SK-N-SH treated with all-trans-retinoic acid at 6 μM for 48 hours (cell line): ENCODE data around the gene DAAM2.

Experiments
- ATAC-seq: fragments of 200-7000 bp; cut with Tn5 transposase; 3 replicates; pipeline ENCODE4 v1.9.1; 2020; ENCODE audit warnings: mild to moderate bottlenecking, moderate library complexity
- ARNTL ChIP-seq: fragments of 450-650 bp; formaldehyde crosslinking; IDR thresholded peaks from 2 replicates; pipeline ENCODE4 v1.5.0; 2020; ENCODE audit warnings: low read depth, mild to moderate bottlenecking, moderate library complexity, borderline replicate concordance
- BACH2 ChIP-seq: fragments of 250-450 bp; sonication (Bioruptor Pico); IDR thresholded peaks from 2 replicates; pipeline ENCODE4 v1.9.0; 2021; ENCODE audit warnings: mild to moderate bottlenecking, borderline replicate concordance
- CSDC2 ChIP-seq: fragments of 250-450 bp; sonication (Bioruptor Pico); IDR thresholded peaks from 2 replicates; pipeline ENCODE4 v1.5.0; 2020; ENCODE audit warnings: mild to moderate bottlenecking, moderate library complexity
- ESRRG ChIP-seq: fragments of 250-450 bp; sonication (Bioruptor Pico); IDR thresholded peaks from 2 replicates; pipeline ENCODE4 v1.6.1; 2021; ENCODE audit warnings: mild to moderate bottlenecking
- GLIS3 ChIP-seq: fragments of 250-450 bp; sonication (Bioruptor Pico); IDR thresholded peaks from 2 replicates; pipeline ENCODE4 v1.5.0; 2020; ENCODE audit warnings: mild to moderate bottlenecking, moderate library complexity
- ISL1 ChIP-seq: fragments of 250-450 bp; sonication (Bioruptor Pico); IDR thresholded peaks from 2 replicates; pipeline ENCODE4 v2.1.2; 2022; ENCODE audit warnings: mild to moderate bottlenecking, moderate library complexity
- OSR1 ChIP-seq: fragments of 250-450 bp; sonication (Bioruptor Pico); IDR thresholded peaks from 2 replicates; pipeline ENCODE4 v1.8.0; 2022; ENCODE audit warnings: moderate library complexity, mild to moderate bottlenecking, inconsistent platforms
- PPARA ChIP-seq: fragments of 250-450 bp; sonication (Bioruptor Pico); IDR thresholded peaks from 2 replicates; pipeline ENCODE4 v1.5.0; 2020; ENCODE audit warnings: mild to moderate bottlenecking, borderline replicate concordance
- SNAI2 ChIP-seq: fragments of 250-450 bp; sonication (Bioruptor Pico); IDR thresholded peaks from 2 replicates; pipeline ENCODE4 v1.5.0; 2020; ENCODE audit warnings: mild to moderate bottlenecking, moderate library complexity
- TOX ChIP-seq: fragments of 250-450 bp; sonication (Bioruptor Pico); IDR thresholded peaks from 2 replicates; pipeline ENCODE4 v1.8.0; 2021; ENCODE audit warnings: mild to moderate bottlenecking, moderate library complexity, borderline replicate concordance
- ZC3H10 ChIP-seq: fragments of 250-450 bp; sonication (Bioruptor Pico); IDR thresholded peaks from 2 replicates; pipeline ENCODE4 v1.5.1; 2021; ENCODE audit warnings: mild to moderate bottlenecking, moderate library complexity
- ZFP30 ChIP-seq: fragments of 450-650 bp; formaldehyde crosslinking; IDR thresholded peaks from 2 replicates; pipeline ENCODE4 v1.5.0; 2022; ENCODE audit warnings: mild to moderate bottlenecking, moderate library complexity
- ZNF565 ChIP-seq: fragments of 450-650 bp; formaldehyde crosslinking; conservative IDR thresholded peaks from 2 replicates; pipeline ENCODE4 v1.5.0; 2020; ENCODE audit warnings: low read depth, mild to moderate bottlenecking, moderate library complexity
- ZNF70 ChIP-seq: fragments of 450-650 bp; formaldehyde crosslinking; IDR thresholded peaks from 2 replicates; pipeline ENCODE4 v1.5.0; 2020; ENCODE audit warnings: mild to moderate bottlenecking, moderate library complexity
- ZNF8 ChIP-seq: fragments of 450-650 bp; formaldehyde crosslinking; IDR thresholded peaks from 2 replicates; pipeline ENCODE4 v1.5.0; 2020; ENCODE audit warnings: mild to moderate bottlenecking, moderate library complexity
- TF ChIP-seq, protein P1 (sequence below): fragments of 250-450 bp; sonication (Bioruptor Pico); IDR thresholded peaks from 2 replicates; pipeline ENCODE4 v1.8.0; 2021; ENCODE audit warnings: low read depth, mild to moderate bottlenecking, moderate library complexity, borderline replicate concordance
- TF ChIP-seq, protein P2 (sequence below): fragments of 250-450 bp; sonication (Bioruptor Pico); IDR thresholded peaks from 2 replicates; pipeline ENCODE4 v1.5.0; 2020; ENCODE audit warnings: mild to moderate bottlenecking, moderate library complexity
- TF ChIP-seq, protein P3 (sequence below): fragments of 250-450 bp; sonication (Bioruptor Pico); IDR thresholded peaks from 2 replicates; pipeline ENCODE4 v1.5.1; 2021; ENCODE audit warnings: mild to moderate bottlenecking, moderate library complexity
- TF ChIP-seq, protein P4 (sequence below): fragments of 250-450 bp; sonication (Bioruptor Pico); IDR thresholded peaks from 2 replicates; pipeline ENCODE4 v1.8.0; 2020; ENCODE audit warnings: mild to moderate bottlenecking, moderate library complexity, borderline replicate concordance

DAAM2 gene

DNA sequence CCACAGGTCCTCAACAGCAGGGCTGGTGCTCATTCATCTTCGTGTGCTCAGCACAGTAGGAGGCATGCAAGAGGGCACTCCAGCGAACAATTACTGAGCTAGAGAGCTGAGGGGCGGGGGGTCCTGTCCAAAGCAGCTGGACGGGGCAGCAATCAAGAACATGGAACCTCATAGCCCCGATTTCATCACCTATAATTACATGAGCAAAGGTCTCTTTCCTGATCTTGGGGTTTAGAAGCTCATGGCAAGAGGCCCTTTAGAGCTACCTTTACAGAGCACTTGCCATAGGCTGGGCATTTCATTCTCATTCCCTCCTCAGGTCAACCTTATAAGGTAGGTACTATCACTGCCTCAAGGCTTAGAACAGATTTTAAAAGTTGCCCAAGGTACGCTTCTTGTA, 131.7 kb downstream of the DAAM2 start:
- no peak for ATAC-seq
- no peak for TF ChIP-seq OSR1 (CRISPR knock-in tag)
- TF ChIP-seq, protein P1, sequence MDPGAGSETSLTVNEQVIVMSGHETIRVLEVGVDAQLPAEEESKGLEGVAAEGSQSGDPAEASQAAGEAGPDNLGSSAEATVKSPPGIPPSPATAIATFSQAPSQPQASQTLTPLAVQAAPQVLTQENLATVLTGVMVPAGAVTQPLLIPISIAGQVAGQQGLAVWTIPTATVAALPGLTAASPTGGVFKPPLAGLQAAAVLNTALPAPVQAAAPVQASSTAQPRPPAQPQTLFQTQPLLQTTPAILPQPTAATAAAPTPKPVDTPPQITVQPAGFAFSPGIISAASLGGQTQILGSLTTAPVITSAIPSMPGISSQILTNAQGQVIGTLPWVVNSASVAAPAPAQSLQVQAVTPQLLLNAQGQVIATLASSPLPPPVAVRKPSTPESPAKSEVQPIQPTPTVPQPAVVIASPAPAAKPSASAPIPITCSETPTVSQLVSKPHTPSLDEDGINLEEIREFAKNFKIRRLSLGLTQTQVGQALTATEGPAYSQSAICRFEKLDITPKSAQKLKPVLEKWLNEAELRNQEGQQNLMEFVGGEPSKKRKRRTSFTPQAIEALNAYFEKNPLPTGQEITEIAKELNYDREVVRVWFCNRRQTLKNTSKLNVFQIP (CRISPR knock-in tag): no peak
- no peak for TF ChIP-seq ESRRG (CRISPR knock-in tag)
- TF ChIP-seq ISL1 (CRISPR knock-in tag): no peak
- TF ChIP-seq PPARA (CRISPR knock-in tag): no peak
- no peak for TF ChIP-seq ARNTL
- TF ChIP-seq, protein P2, sequence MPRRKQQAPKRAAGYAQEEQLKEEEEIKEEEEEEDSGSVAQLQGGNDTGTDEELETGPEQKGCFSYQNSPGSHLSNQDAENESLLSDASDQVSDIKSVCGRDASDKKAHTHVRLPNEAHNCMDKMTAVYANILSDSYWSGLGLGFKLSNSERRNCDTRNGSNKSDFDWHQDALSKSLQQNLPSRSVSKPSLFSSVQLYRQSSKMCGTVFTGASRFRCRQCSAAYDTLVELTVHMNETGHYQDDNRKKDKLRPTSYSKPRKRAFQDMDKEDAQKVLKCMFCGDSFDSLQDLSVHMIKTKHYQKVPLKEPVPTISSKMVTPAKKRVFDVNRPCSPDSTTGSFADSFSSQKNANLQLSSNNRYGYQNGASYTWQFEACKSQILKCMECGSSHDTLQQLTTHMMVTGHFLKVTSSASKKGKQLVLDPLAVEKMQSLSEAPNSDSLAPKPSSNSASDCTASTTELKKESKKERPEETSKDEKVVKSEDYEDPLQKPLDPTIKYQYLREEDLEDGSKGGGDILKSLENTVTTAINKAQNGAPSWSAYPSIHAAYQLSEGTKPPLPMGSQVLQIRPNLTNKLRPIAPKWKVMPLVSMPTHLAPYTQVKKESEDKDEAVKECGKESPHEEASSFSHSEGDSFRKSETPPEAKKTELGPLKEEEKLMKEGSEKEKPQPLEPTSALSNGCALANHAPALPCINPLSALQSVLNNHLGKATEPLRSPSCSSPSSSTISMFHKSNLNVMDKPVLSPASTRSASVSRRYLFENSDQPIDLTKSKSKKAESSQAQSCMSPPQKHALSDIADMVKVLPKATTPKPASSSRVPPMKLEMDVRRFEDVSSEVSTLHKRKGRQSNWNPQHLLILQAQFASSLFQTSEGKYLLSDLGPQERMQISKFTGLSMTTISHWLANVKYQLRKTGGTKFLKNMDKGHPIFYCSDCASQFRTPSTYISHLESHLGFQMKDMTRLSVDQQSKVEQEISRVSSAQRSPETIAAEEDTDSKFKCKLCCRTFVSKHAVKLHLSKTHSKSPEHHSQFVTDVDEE (CRISPR knock-in tag): no peak
- TF ChIP-seq, protein P3, sequence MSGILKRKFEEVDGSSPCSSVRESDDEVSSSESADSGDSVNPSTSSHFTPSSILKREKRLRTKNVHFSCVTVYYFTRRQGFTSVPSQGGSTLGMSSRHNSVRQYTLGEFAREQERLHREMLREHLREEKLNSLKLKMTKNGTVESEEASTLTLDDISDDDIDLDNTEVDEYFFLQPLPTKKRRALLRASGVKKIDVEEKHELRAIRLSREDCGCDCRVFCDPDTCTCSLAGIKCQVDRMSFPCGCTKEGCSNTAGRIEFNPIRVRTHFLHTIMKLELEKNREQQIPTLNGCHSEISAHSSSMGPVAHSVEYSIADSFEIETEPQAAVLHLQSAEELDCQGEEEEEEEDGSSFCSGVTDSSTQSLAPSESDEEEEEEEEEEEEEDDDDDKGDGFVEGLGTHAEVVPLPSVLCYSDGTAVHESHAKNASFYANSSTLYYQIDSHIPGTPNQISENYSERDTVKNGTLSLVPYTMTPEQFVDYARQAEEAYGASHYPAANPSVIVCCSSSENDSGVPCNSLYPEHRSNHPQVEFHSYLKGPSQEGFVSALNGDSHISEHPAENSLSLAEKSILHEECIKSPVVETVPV: no peak
- TF ChIP-seq ZFP30: no peak

DNA sequence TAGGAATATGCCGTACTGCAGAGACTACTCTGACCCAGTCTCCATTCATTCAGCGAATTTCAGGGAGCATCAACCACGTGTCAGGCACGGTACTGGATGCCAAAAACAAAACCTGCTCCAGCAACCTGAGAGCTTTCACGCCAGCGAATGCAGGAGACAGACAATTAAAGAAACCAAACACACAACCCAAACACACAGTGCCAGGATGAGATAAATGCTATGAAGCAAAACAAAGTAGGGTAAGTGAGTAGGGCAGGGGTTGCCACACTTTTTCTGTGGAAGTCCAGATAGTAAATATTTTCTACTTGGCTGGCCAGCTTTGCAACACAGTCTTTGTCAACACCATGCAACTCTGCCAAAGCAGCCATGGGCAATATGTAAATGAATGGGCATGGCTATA, 132.1 kb downstream of the DAAM2 start:
- TF ChIP-seq PPARA (CRISPR knock-in tag) (no peak), TOX (CRISPR knock-in tag) (no peak), GLIS3 (CRISPR knock-in tag) (no peak), ZFP30 (no peak), OSR1 (CRISPR knock-in tag) (no peak), SNAI2 (no peak), BACH2 (CRISPR knock-in tag) (no peak), ISL1 (CRISPR knock-in tag) (no peak), ZC3H10 (CRISPR knock-in tag) (no peak), CSDC2 (CRISPR knock-in tag) (no peak), ZNF565 (CRISPR knock-in tag) (no peak), ZNF70 (CRISPR knock-in tag) (no peak), ZNF8 (CRISPR knock-in tag) (no peak)
- TF ChIP-seq, protein P3: no peak
- TF ChIP-seq, protein P2 (CRISPR knock-in tag): no peak
- TF ChIP-seq, protein P1 (CRISPR knock-in tag): no peak
- TF ChIP-seq, protein P4, sequence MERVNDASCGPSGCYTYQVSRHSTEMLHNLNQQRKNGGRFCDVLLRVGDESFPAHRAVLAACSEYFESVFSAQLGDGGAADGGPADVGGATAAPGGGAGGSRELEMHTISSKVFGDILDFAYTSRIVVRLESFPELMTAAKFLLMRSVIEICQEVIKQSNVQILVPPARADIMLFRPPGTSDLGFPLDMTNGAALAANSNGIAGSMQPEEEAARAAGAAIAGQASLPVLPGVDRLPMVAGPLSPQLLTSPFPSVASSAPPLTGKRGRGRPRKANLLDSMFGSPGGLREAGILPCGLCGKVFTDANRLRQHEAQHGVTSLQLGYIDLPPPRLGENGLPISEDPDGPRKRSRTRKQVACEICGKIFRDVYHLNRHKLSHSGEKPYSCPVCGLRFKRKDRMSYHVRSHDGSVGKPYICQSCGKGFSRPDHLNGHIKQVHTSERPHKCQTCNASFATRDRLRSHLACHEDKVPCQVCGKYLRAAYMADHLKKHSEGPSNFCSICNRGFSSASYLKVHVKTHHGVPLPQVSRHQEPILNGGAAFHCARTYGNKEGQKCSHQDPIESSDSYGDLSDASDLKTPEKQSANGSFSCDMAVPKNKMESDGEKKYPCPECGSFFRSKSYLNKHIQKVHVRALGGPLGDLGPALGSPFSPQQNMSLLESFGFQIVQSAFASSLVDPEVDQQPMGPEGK: no peak
- TF ChIP-seq, all 23 proteins: peak for 0
- ATAC-seq: no peak
